GM03348 (cell line): ENCODE results near the gene DAGLA.
A peak's percentile ranks its signal among the peaks of the same experiment; 100 is the strongest.

ENCODE experiments used
- DNase-seq: peaks from one replicate; pipeline ENCODE4 v3.0.0; 2012; ENCODE audit warnings: low spot score

Gene DAGLA

GRCh38 chr11:61690706-61691379, 10.7 kb downstream of the DAGLA start:
- no peak for DNase-seq

GRCh38 chr11:61691380-61692156, 11.4 kb downstream of the DAGLA start:
- DNase-seq = no peak

GRCh38 chr11:61693922-61694601, 13.9 kb downstream of the DAGLA start:
- no peak for DNase-seq

- no peak for DNase-seq
These were observed 14.4 kb downstream of the DAGLA start for GRCh38 chr11:61694602-61694939.

- DNase-seq = no peak
These were observed 14.9 kb downstream of the DAGLA start for GRCh38 chr11:61694946-61695706.

GRCh38 chr11:61695917-61696316, 15.7 kb downstream of the DAGLA start:
- DNase-seq = peak; percentile 88

GRCh38 chr11:61696602-61697001, 16.4 kb downstream of the DAGLA start:
- no peak for DNase-seq

- DNase-seq = no peak
These were observed 16.9 kb downstream of the DAGLA start for GRCh38 chr11:61697078-61697502.

GRCh38 chr11:61697764-61698163, 17.6 kb downstream of the DAGLA start:
- no peak for DNase-seq

- DNase-seq = no peak
These were observed 18.2 kb downstream of the DAGLA start for GRCh38 chr11:61698173-61698948.

- DNase-seq = no peak
These were observed 19.6 kb downstream of the DAGLA start for GRCh38 chr11:61699737-61700160.

- DNase-seq = peak; percentile 67
These were observed 20.0 kb downstream of the DAGLA start for GRCh38 chr11:61700212-61700611.

GRCh38 chr11:61700720-61701119, 20.5 kb downstream of the DAGLA start:
- no peak for DNase-seq

- no peak for DNase-seq
These were observed 21.2 kb downstream of the DAGLA start for GRCh38 chr11:61701242-61701886.

GRCh38 chr11:61702701-61703312, 22.6 kb downstream of the DAGLA start:
- DNase-seq = no peak

GRCh38 chr11:61704838-61705237, 24.6 kb downstream of the DAGLA start:
- no peak for DNase-seq

GRCh38 chr11:61706452-61707400, 26.5 kb downstream of the DAGLA start:
- DNase-seq = no peak

GRCh38 chr11:61707574-61707973, 27.4 kb downstream of the DAGLA start:
- no peak for DNase-seq

GRCh38 chr11:61709110-61709509, 28.9 kb downstream of the DAGLA start:
- no peak for DNase-seq
